GM13977 (cell line): ENCODE measurements around the gene SLC16A8.

Source experiments
- DNase-seq: peaks from one replicate; pipeline ENCODE4 v3.0.0; 2012; ENCODE audit warnings: low spot score
- in situ Hi-C: fragments of 300-500 bp; cut with MboI; formaldehyde crosslinking; loops from one replicate; pipeline ENCODE4 v1.12.0; 2022; ENCODE audit warnings: low sequenced_read_pairs, low pct_unique_long_range_greater_than_20kb, mixed read lengths, inconsistent platforms; ENCODE audit not compliant: unreplicated experiment
- TF ChIP-seq, protein P1 (sequence below): IDR thresholded peaks from 2 replicates; pipeline ENCODE4 v1.5.1; 2012; ENCODE audit warnings: mild to moderate bottlenecking, control low read depth; ENCODE audit not compliant: insufficient read depth; ENCODE audit errors: extremely low read depth, missing control alignments

Gene SLC16A8

DNA sequence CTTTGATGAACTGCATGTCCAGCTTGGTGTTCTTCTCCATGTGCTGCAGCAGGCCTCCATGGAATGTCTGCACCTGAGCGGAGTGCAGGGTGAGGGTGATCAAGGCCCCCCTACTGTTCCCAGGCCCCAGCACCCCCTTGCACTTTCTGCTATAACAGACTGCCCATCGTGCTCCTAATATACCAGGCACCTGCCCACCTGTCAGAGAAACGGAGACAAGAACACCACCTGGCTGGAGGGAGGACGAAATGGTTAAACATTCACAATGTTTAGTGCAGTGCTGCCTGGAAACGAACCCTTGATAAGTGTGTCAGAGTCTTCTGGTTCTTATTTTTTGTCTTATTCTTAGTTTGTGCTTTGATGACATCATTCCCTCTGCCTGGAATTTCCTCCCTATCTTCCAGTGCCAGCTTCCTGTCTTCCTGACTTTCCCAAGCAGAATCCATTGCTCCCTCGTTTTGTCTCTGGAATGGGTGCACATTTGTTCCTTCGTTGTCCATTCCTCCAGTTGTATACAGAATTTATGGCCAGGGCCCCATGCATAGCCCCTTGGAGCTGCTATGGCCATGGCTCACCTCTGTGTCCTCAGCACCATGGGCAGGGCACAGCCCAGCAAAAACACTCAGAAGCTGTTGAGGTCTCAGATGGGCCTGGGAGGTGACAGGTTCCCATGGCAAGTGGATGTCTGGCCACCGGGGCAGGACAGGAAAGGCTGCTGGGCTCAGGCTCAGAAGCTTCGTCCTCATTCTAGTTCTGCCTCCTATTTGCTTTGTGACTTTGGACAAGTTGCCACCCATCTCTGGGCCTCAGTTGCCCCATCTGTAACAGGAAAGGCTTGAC lies 14.6 kb upstream of the SLC16A8 start:
- in situ Hi-C loops: no loop called here
- DNase-seq: no peak
- TF ChIP-seq, protein P1, sequence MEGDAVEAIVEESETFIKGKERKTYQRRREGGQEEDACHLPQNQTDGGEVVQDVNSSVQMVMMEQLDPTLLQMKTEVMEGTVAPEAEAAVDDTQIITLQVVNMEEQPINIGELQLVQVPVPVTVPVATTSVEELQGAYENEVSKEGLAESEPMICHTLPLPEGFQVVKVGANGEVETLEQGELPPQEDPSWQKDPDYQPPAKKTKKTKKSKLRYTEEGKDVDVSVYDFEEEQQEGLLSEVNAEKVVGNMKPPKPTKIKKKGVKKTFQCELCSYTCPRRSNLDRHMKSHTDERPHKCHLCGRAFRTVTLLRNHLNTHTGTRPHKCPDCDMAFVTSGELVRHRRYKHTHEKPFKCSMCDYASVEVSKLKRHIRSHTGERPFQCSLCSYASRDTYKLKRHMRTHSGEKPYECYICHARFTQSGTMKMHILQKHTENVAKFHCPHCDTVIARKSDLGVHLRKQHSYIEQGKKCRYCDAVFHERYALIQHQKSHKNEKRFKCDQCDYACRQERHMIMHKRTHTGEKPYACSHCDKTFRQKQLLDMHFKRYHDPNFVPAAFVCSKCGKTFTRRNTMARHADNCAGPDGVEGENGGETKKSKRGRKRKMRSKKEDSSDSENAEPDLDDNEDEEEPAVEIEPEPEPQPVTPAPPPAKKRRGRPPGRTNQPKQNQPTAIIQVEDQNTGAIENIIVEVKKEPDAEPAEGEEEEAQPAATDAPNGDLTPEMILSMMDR: no peak

DNA sequence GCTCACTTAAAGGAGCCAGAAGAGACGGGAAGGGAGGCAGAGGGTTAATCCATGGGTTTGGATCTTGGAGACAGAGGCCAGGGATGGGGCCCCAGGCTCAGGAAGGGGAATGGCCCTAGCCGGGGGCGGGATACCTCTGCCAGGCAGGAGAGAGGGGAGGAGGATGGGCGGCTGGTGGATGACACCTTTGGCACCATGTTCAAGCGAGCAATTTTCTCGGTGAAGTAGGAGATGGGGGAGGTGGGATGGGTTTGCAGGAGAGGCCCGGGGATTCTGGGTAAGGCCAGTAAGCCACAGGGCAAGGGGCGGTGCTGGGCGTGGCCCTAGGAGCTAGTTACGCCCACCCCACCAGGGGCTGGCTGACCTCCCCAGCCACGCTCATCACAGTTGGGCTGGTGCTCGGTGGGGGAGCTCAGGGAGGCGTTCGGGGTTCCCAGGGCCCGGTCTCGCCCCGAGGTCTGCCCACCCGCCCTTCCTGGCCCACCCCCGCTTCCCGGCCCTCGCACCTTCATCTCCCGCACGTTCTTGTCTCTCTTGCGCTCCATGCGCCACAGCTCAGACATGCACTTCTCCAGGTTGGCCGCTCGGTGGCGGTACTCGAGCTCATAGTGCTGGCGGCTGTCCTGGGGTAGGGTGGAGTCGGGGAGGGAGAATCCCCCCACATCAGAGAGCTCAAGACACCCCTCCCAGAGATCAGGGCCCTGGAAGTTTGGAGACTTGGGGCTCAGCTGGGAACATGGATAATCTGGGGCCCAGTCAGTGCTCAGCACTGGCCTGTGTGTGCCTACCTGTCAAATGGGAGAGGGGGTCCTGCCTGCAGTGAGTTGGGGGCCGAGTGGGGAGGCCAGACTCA lies 13.8 kb upstream of the SLC16A8 start:
- in situ Hi-C loops: no loop called here
- DNase-seq: no peak
- TF ChIP-seq, protein P1: no peak

DNA sequence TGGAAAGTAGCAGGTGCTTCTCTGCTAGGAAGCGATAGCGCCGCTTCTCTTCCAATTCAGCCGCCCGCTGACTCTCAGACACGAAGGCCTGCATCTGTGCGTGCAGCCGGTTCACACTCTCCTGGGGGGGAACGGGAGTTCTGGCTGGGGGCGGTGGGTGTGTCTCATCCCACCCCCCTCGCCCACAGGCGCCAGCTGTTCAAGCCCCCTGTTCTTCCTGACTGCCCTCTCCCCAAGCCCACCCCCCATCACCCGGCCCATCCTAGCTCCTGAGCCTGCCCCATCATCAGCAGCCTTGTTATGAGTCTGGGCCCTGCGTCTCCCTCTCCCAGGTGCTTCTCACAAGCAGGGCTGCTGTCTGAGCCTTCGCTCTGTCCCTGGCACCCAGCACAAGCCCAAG lies 13.1 kb upstream of the SLC16A8 start:
- no peak for DNase-seq
- in situ Hi-C loops: no loop called here

DNA sequence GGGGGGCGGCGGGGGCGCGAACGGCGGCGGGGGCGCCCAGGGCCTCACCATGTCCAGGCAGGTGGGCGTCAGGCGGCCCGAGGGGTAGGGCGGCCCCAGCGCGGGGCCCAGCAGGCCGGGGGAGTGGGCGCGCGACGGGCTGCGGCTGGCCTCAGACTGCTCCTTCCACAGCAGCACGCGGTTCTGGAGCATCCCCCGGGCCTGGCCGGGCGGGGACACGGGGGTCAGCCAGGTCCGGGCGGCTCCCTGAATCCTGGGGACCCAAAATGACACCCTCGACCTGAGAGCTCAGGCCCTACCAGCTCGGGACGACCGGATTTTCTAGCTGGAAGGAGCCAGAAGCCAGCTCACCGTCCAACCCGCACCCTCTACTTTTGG lies 5.5 kb upstream of the SLC16A8 start:
- TF ChIP-seq, protein P1: no peak
- no peak for DNase-seq
- in situ Hi-C loops: no loop called here

More for the DNA sequence above, 13.1 kb upstream of the SLC16A8 start:
- TF ChIP-seq, protein P1: no peak

DNA sequence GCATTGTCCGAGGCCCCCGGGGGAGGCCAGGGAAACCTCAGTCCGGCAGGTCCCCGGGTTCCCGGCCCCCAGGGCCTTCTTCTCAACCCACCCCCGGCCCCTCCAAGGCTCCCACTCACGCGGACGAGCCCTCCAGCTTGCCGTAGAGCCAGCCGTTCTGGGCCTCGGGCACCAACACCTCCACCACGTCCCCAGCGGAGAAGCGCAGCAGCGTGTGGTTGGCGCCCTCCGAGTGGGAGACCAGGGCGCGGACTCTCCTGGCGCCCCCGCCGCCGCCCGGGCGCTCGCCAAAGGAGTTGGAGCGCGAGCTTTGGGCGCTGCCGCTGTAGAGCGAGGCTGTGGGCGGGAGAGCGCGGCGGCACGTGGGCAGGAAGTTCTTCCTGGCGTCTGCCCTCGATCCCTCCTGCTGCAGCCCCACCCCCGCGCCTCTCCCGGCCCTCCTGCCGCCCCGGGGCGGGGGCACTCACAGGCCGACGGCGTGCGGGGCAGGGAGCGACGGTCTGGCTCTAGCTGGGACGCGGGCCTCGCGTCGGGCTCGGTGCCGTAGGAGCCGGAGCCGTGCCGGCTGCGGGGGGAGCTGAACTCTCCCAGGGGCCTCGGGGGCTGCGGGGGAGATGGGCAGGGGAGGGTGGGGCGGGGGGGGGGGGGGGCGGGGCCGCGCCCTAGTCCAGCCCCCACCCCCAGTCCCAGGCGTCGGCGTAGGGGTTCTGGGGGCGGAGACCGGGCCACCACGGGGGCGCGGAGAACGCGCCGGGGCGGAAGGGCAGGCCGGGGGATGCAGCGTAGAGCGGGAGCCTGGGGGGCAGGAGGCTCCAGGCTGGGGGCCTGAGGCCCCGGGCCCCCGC lies 4.9 kb upstream of the SLC16A8 start:
- DNase-seq: no peak
- TF ChIP-seq, protein P1: no peak
- in situ Hi-C loops: no loop called here

DNA sequence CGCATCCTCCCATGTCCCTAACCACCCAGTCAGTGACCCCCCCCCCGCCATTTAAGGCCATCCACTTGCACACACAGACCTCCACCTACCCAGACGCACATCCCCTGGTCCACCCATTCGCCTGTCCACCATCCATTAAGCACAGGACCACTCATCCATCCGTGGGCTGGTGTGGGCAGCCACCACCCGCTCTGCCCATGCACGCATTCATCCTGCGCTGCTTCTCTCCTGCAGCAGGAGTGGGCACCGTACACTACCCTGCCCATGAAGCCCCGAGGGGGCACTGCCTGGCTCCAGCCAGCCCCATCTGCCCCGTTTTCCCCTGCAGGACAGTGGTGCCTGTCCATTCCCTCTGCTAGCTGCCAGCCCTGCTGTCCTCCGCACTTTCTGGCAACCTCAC lies 3.9 kb upstream of the SLC16A8 start:
- TF ChIP-seq, protein P1: no peak
- in situ Hi-C loops: no loop called here
- DNase-seq: no peak
